ENCODE data around the gene SOS2.
"Not testable (repeated sequence)": the region's sequence is repeated elsewhere in the genome, so short reads cannot be mapped to it uniquely, and the experiment has no call there.

The SOS2 gene

GRCh38 chr14:50079103-50079502 is 152.3 kb downstream of the SOS2 start:
- H3K9ac ChIP-seq (ENCODE audit: low read depth, low read length): not testable (repeated sequence)

GRCh38 chr14:50073663-50074062 is 157.7 kb downstream of the SOS2 start:
- H3K4me3 ChIP-seq (ENCODE audit: low read depth, low read length); H3K36me3 ChIP-seq (ENCODE audit: control insufficient read depth, insufficient read depth, low read length); H3K4me1 ChIP-seq (ENCODE audit: control insufficient read depth, insufficient read depth, low read length); H3K9me3 ChIP-seq (ENCODE audit: control insufficient read depth, insufficient read depth, low read length); H3K9ac ChIP-seq (ENCODE audit: low read depth, low read length); H3K27me3 ChIP-seq (ENCODE audit: control insufficient read depth, insufficient read depth, low read length): not testable (repeated sequence)

More at GRCh38 chr14:50079103-50079502, 152.3 kb downstream of the SOS2 start:
- not testable (repeated sequence) for H3K36me3 ChIP-seq (ENCODE audit: control insufficient read depth, insufficient read depth, low read length); H3K4me1 ChIP-seq (ENCODE audit: control insufficient read depth, insufficient read depth, low read length); H3K9me3 ChIP-seq (ENCODE audit: control insufficient read depth, insufficient read depth, low read length); H3K27me3 ChIP-seq (ENCODE audit: control insufficient read depth, insufficient read depth, low read length); H3K4me3 ChIP-seq (ENCODE audit: low read depth, low read length)

- Histone ChIP-seq H3K9ac (ENCODE audit: low read depth, low read length) (no peak overlapping the region), H3K4me1 (ENCODE audit: control insufficient read depth, insufficient read depth, low read length) (no peaks in the 10 kb centered on the region), H3K36me3 (ENCODE audit: control insufficient read depth, insufficient read depth, low read length) (no peaks in the 10 kb centered on the region), H3K4me3 (ENCODE audit: low read depth, low read length) (no peak overlapping the region), H3K9me3 (ENCODE audit: control insufficient read depth, insufficient read depth, low read length) (no peaks in the 10 kb centered on the region), H3K27me3 (ENCODE audit: control insufficient read depth, insufficient read depth, low read length) (no peaks in the 10 kb centered on the region)
These were observed 159.0 kb downstream of the SOS2 start for GRCh38 chr14:50072395-50072794.

GRCh38 chr14:50070840-50071548 is 160.4 kb downstream of the SOS2 start:
- Histone ChIP-seq H3K36me3 (ENCODE audit: control insufficient read depth, insufficient read depth, low read length) (no peaks in the 10 kb centered on the region), H3K9me3 (ENCODE audit: control insufficient read depth, insufficient read depth, low read length) (no peaks in the 10 kb centered on the region), H3K4me1 (ENCODE audit: control insufficient read depth, insufficient read depth, low read length) (no peaks in the 10 kb centered on the region), H3K4me3 (ENCODE audit: low read depth, low read length) (no peak overlapping the region), H3K27me3 (ENCODE audit: control insufficient read depth, insufficient read depth, low read length) (no peaks in the 10 kb centered on the region), H3K9ac (ENCODE audit: low read depth, low read length) (no peak overlapping the region)

- Histone ChIP-seq H3K9me3 (ENCODE audit: control insufficient read depth, insufficient read depth, low read length) (no peaks in the 10 kb centered on the region), H3K27me3 (ENCODE audit: control insufficient read depth, insufficient read depth, low read length) (no peaks in the 10 kb centered on the region), H3K4me1 (ENCODE audit: control insufficient read depth, insufficient read depth, low read length) (no peaks in the 10 kb centered on the region), H3K36me3 (ENCODE audit: control insufficient read depth, insufficient read depth, low read length) (no peaks in the 10 kb centered on the region), H3K9ac (ENCODE audit: low read depth, low read length) (no peak overlapping the region), H3K4me3 (ENCODE audit: low read depth, low read length) (no peak overlapping the region)
These were observed 161.1 kb downstream of the SOS2 start for GRCh38 chr14:50070230-50070629.

- Histone ChIP-seq H3K4me3 (ENCODE audit: low read depth, low read length) (no peak overlapping the region), H3K27me3 (ENCODE audit: control insufficient read depth, insufficient read depth, low read length) (no peaks in the 10 kb centered on the region), H3K9me3 (ENCODE audit: control insufficient read depth, insufficient read depth, low read length) (no peaks in the 10 kb centered on the region)
These were observed 162.1 kb downstream of the SOS2 start for GRCh38 chr14:50069325-50069724.

GRCh38 chr14:50068496-50068895 is 162.9 kb downstream of the SOS2 start:
- H3K36me3 ChIP-seq (ENCODE audit: control insufficient read depth, insufficient read depth, low read length): no peaks in the 10 kb centered on the region
- no peak overlapping the region for H3K4me3 ChIP-seq (ENCODE audit: low read depth, low read length)
- H3K4me1 ChIP-seq (ENCODE audit: control insufficient read depth, insufficient read depth, low read length): no peaks in the 10 kb centered on the region
- no peak overlapping the region for H3K9ac ChIP-seq (ENCODE audit: low read depth, low read length)
- no peaks in the 10 kb centered on the region for H3K9me3 ChIP-seq (ENCODE audit: control insufficient read depth, insufficient read depth, low read length)
- no peaks in the 10 kb centered on the region for H3K27me3 ChIP-seq (ENCODE audit: control insufficient read depth, insufficient read depth, low read length)

More at GRCh38 chr14:50069325-50069724, 162.1 kb downstream of the SOS2 start:
- Histone ChIP-seq H3K36me3 (ENCODE audit: control insufficient read depth, insufficient read depth, low read length) (no peaks in the 10 kb centered on the region), H3K4me1 (ENCODE audit: control insufficient read depth, insufficient read depth, low read length) (no peaks in the 10 kb centered on the region), H3K9ac (ENCODE audit: low read depth, low read length) (no peak overlapping the region)

- Histone ChIP-seq H3K4me1 (ENCODE audit: control insufficient read depth, insufficient read depth, low read length) (no peaks in the 10 kb centered on the region), H3K27me3 (ENCODE audit: control insufficient read depth, insufficient read depth, low read length) (no peaks in the 10 kb centered on the region), H3K9me3 (ENCODE audit: control insufficient read depth, insufficient read depth, low read length) (no peaks in the 10 kb centered on the region), H3K9ac (ENCODE audit: low read depth, low read length) (no peak overlapping the region), H3K4me3 (ENCODE audit: low read depth, low read length) (no peak overlapping the region), H3K36me3 (ENCODE audit: control insufficient read depth, insufficient read depth, low read length) (no peaks in the 10 kb centered on the region)
These were observed 163.5 kb downstream of the SOS2 start for GRCh38 chr14:50067723-50068495.

All from iPS-15b (cell line).